ENCODE results near the gene ZNF747. TPM values are rescaled to one million over a fixed set of nuclear protein-coding genes. Genes with fewer than 3 reads are reported as not detected.
"Not testable (repeated sequence)": the region's sequence is repeated elsewhere in the genome, so short reads cannot be mapped to it uniquely, and the experiment has no call there.

The ZNF747 gene
- total RNA-seq, 1 donor from 2014 or later: 10.6 TPM

- TF ChIP-seq POLR2AphosphoS5 (IDR thresholded peaks at IDR 0.05; ENCODE audit: insufficient read depth in 1 of 2, low read depth in 1 of 2) (no peak), CTCF (IDR thresholded peaks at IDR 0.05) (no peak), POLR2A (IDR thresholded peaks at IDR 0.05) (no peak)
- no peak overlapping the region for H3K27ac ChIP-seq
- no peaks in the 10 kb centered on the region for H3K9me3 ChIP-seq
- DNase-seq (ENCODE audit: extremely low spot score in 2 of 2): no peak
- intact Hi-C loops (cut with DNase I): no loop called here
- no peaks in the 10 kb centered on the region for H3K4me1 ChIP-seq
- no peaks in the 10 kb centered on the region for H3K27me3 ChIP-seq
- H3K36me3 ChIP-seq: no peaks in the 10 kb centered on the region
- no peak overlapping the region for H3K4me3 ChIP-seq
Observed at GRCh38 chr16:30543067-30543466, 8.4 kb upstream of the ZNF747 start.

- Histone ChIP-seq H3K9me3 (no peaks in the 10 kb centered on the region), H3K27ac (no peak overlapping the region), H3K27me3 (no peaks in the 10 kb centered on the region), H3K4me3 (no peak overlapping the region), H3K36me3 (no peaks in the 10 kb centered on the region), H3K4me1 (no peaks in the 10 kb centered on the region)
- no peak for DNase-seq (ENCODE audit: extremely low spot score in 2 of 2)
- intact Hi-C loops (cut with DNase I): no loop called here
- no peak for TF ChIP-seq POLR2AphosphoS5 (IDR thresholded peaks at IDR 0.05; ENCODE audit: insufficient read depth in 1 of 2, low read depth in 1 of 2)
- TF ChIP-seq POLR2A (IDR thresholded peaks at IDR 0.05): no peak
- no peak for TF ChIP-seq CTCF (IDR thresholded peaks at IDR 0.05)
Observed at GRCh38 chr16:30541502-30542329, 7.1 kb upstream of the ZNF747 start.

- intact Hi-C loops (cut with DNase I): not testable (repeated sequence)
Observed at GRCh38 chr16:30540916-30541464, 6.3 kb upstream of the ZNF747 start.

GRCh38 chr16:30539986-30540526, 5.4 kb upstream of the ZNF747 start:
- not testable (repeated sequence) for H3K27ac ChIP-seq; H3K4me3 ChIP-seq; H3K9me3 ChIP-seq; H3K27me3 ChIP-seq; DNase-seq (ENCODE audit: extremely low spot score in 2 of 2); H3K36me3 ChIP-seq
- peaks cover 14% of the 10 kb centered on the region for H3K4me1 ChIP-seq
- intact Hi-C loops (cut with DNase I): loop anchor here (5.0 to 10.0 kb wide), 3 partner anchors 45 to 463 kb away; partner anchors contain the start of genes PPP4C, SEPHS2 and ZNF785

More at GRCh38 chr16:30540916-30541464, 6.3 kb upstream of the ZNF747 start:
- H3K36me3 ChIP-seq; H3K27ac ChIP-seq; H3K4me3 ChIP-seq; DNase-seq (ENCODE audit: extremely low spot score in 2 of 2); H3K9me3 ChIP-seq; H3K4me1 ChIP-seq; H3K27me3 ChIP-seq: not testable (repeated sequence)

GRCh38 chr16:30539000-30539964, 4.6 kb upstream of the ZNF747 start:
- Histone ChIP-seq H3K4me1 (peaks cover 15% of the 10 kb centered on the region), H3K36me3 (no peaks in the 10 kb centered on the region), H3K4me3 (no peak overlapping the region), H3K27me3 (no peaks in the 10 kb centered on the region), H3K9me3 (no peaks in the 10 kb centered on the region), H3K27ac (no peak overlapping the region)
- TF ChIP-seq POLR2A (IDR thresholded peaks at IDR 0.05) (no peak), POLR2AphosphoS5 (IDR thresholded peaks at IDR 0.05; ENCODE audit: insufficient read depth in 1 of 2, low read depth in 1 of 2) (no peak), CTCF (IDR thresholded peaks at IDR 0.05) (no peak)
- DNase-seq (ENCODE audit: extremely low spot score in 2 of 2): no peak
- intact Hi-C loops (cut with DNase I): loop anchor here (5.0 to 10.0 kb wide), 3 partner anchors 46 to 462 kb away; partner anchors contain the start of genes PPP4C, SEPHS2 and ZNF785

GRCh38 chr16:30536391-30537024, 1.9 kb upstream of the ZNF747 start:
- H3K27me3 ChIP-seq; H3K27ac ChIP-seq; H3K4me3 ChIP-seq; H3K9me3 ChIP-seq; DNase-seq (ENCODE audit: extremely low spot score in 2 of 2): not testable (repeated sequence)
- intact Hi-C loops (cut with DNase I): loop anchor here (5.0 to 10.0 kb wide), 3 partner anchors 48 to 459 kb away; partner anchors contain the start of genes PPP4C, SEPHS2 and ZNF785
- H3K36me3 ChIP-seq: peaks cover 0 to 10% of the 10 kb centered on the region in 2 donors
- peaks cover 32% of the 10 kb centered on the region for H3K4me1 ChIP-seq

Data from vagina (tissue), 2 donors.